SK-N-SH (cell line): ENCODE measurements around the gene DNM2. TPM values are rescaled to one million over a fixed set of nuclear protein-coding genes. Genes with fewer than 3 reads are reported as not detected.

Source experiments
- CTCF ChIA-PET: fragments of 300-600, 350-600 bp; formaldehyde crosslinking; extraction: SDS; loops from one replicate; lab custom pipeline; 2021; lab: Yijun Ruan, JAX
- POLR2A ChIA-PET: fragments of 350-600 bp; sonication (Branson Sonifier 250); formaldehyde crosslinking; extraction: SDS; loops from one replicate; lab custom pipeline; 2020; ENCODE audit warnings: antibody characterized with exemption, inconsistent platforms; lab: Yijun Ruan, JAX
- DNase-seq: peaks from one replicate; pipeline ENCODE4 v3.0.0; 2012
- H2AFZ ChIP-seq: fragments of 200-600 bp; sonication (generic); 2 replicates; pipeline ENCODE4 v1.8.1; 2016; ENCODE audit warnings: antibody characterized with exemption, mild to moderate bottlenecking, low read depth
- H3F3A ChIP-seq: fragments of 200-600 bp; sonication (generic); replicated peaks from 2 replicates; pipeline ENCODE3; 2016; ENCODE audit warnings: antibody characterized with exemption, mild to moderate bottlenecking; ENCODE audit not compliant: insufficient read depth
- H3K27ac ChIP-seq, 2 experiments: fragments of 200-500 bp in 1 of 2; fragments of 200-600 bp in 1 of 2; sonication (Bioruptor generic) in 1 of 2; sonication (generic), shearing (Covaris generic) in 1 of 2; 2 replicates each; pipeline versions ENCODE4 v1.5.1 to v1.6.1; 2014 to 2016; ENCODE audit warnings: low read depth in 2 of 2, inconsistent platforms in 1 of 2, low read length in 1 of 2, mild to moderate bottlenecking in 1 of 2, mixed read lengths in 1 of 2
- H3K27me3 ChIP-seq: fragments of 200-600 bp; sonication (generic), shearing (Covaris generic); 2 replicates; pipeline ENCODE4 v1.6.1; 2016; ENCODE audit warnings: mixed run types; ENCODE audit not compliant: insufficient read depth
- H3K36me3 ChIP-seq, 2 experiments: fragments of 200-500 bp in 1 of 2; fragments of 200-600 bp in 1 of 2; sonication (Bioruptor generic) in 1 of 2; sonication (generic) in 1 of 2; replicated peaks in 1 of 2; 2 replicates each; pipeline versions ENCODE3 to v1.5.1; 2014 to 2016; ENCODE audit warnings: low read length in 1 of 2, mild to moderate bottlenecking in 1 of 2; ENCODE audit not compliant: insufficient read depth in 2 of 2, control insufficient read depth in 1 of 2
- H3K4me1 ChIP-seq, 2 experiments: fragments of 200-500 bp in 1 of 2; fragments of 200-600 bp in 1 of 2; sonication (Bioruptor generic) in 1 of 2; sonication (generic), shearing (Covaris generic) in 1 of 2; 2 replicates each; pipeline versions ENCODE4 v1.5.1 to v1.6.1; 2014 to 2016; ENCODE audit warnings: low read depth in 1 of 2, low read length in 1 of 2, mixed run types in 1 of 2; ENCODE audit not compliant: insufficient read depth in 2 of 2, control insufficient read depth in 1 of 2
- H3K4me2 ChIP-seq: fragments of 200-600 bp; sonication (generic), shearing (Covaris generic); 2 replicates; pipeline ENCODE4 v1.6.1; 2017; ENCODE audit warnings: mixed run types
- H3K4me3 ChIP-seq, 2 experiments: fragments of 200-500 bp in 1 of 2; fragments of 200-600 bp in 1 of 2; sonication (Bioruptor generic) in 1 of 2; sonication (generic), shearing (Covaris generic) in 1 of 2; 2 replicates each; pipeline versions ENCODE4 v1.5.1 to v1.8.1; 2014 to 2016; ENCODE audit warnings: low read depth in 2 of 2, inconsistent platforms in 1 of 2, low read length in 1 of 2, mild to moderate bottlenecking in 1 of 2, mixed read lengths in 1 of 2, moderate library complexity in 1 of 2
- H3K79me2 ChIP-seq: fragments of 200-600 bp; sonication (generic); 2 replicates; pipeline ENCODE4 v1.8.1; 2017; ENCODE audit warnings: mild to moderate bottlenecking; ENCODE audit not compliant: insufficient read depth
- H3K9ac ChIP-seq: fragments of 200-600 bp; sonication (generic); 2 replicates; pipeline ENCODE4 v1.6.1; 2017; ENCODE audit warnings: mixed run types
- H3K9me2 ChIP-seq: fragments of 200-600 bp; sonication (generic); 2 replicates; pipeline ENCODE4 v1.6.1; 2017; ENCODE audit warnings: mixed run types
- H3K9me3 ChIP-seq: fragments of 200-600 bp; sonication (generic); 2 replicates; pipeline ENCODE4 v1.6.1; 2017; ENCODE audit warnings: mixed run types, mild to moderate bottlenecking, moderate library complexity
- H4K20me1 ChIP-seq: fragments of 200-600 bp; sonication (generic); 2 replicates; pipeline ENCODE4 v1.6.1; 2017; ENCODE audit warnings: mild to moderate bottlenecking, mixed run types; ENCODE audit not compliant: insufficient read depth
- CHD2 ChIP-seq: fragments of 150-350 bp; IDR thresholded peaks from 2 replicates; pipeline ENCODE4 v1.6.1; 2018; ENCODE audit warnings: low read length; ENCODE audit not compliant: partially characterized antibody
- CTCF ChIP-seq: fragments of 200-600 bp; sonication (generic); IDR thresholded peaks from 2 replicates; pipeline ENCODE4 v1.6.1; 2017; ENCODE audit warnings: antibody characterized with exemption, mild to moderate bottlenecking, moderate library complexity
- EZH2phosphoT487 ChIP-seq: fragments of 200-600 bp; sonication (generic); IDR thresholded peaks from 2 replicates; pipeline ENCODE4 v1.6.1; 2017; ENCODE audit warnings: low read depth, mixed run types, mild to moderate bottlenecking, antibody characterized with exemption, moderate library complexity, borderline replicate concordance
- GABPA ChIP-seq: IDR thresholded peaks from 2 replicates; pipeline ENCODE4 v1.4.0; 2012; ENCODE audit warnings: low read depth, mild to moderate bottlenecking
- GATA2 ChIP-seq: sonication (generic); formaldehyde crosslinking; IDR thresholded peaks from 2 replicates; pipeline ENCODE4 v1.5.0; 2020; ENCODE audit warnings: mild to moderate bottlenecking, missing genetic modification reagents
- MEF2A ChIP-seq: IDR thresholded peaks from 2 replicates; pipeline ENCODE4 v1.4.0; 2012; ENCODE audit warnings: low read depth, borderline replicate concordance
- MXI1 ChIP-seq: IDR thresholded peaks from 2 replicates; pipeline ENCODE4 v1.6.1; 2012; ENCODE audit warnings: mild to moderate bottlenecking, low read depth, low read length, improper control_type of control experiment
- NFIC ChIP-seq: IDR thresholded peaks from 2 replicates; pipeline ENCODE4 v1.4.0; 2012; ENCODE audit warnings: borderline replicate concordance
- PBX3 ChIP-seq: IDR thresholded peaks from 2 replicates; pipeline ENCODE4; 2012
- RAD21 ChIP-seq: IDR thresholded peaks from 2 replicates; pipeline ENCODE4 v1.6.1; 2012; ENCODE audit warnings: mild to moderate bottlenecking, low read length
- REST ChIP-seq: IDR thresholded peaks from 2 replicates; pipeline ENCODE4 v1.6.1; 2012; ENCODE audit warnings: mild to moderate bottlenecking, low read depth, low read length, moderate library complexity
- SIN3A ChIP-seq: IDR thresholded peaks from 2 replicates; pipeline ENCODE4 v1.6.1; 2012; ENCODE audit warnings: low read depth, mild to moderate bottlenecking, low read length, moderate library complexity, borderline replicate concordance
- SMC3 ChIP-seq: IDR thresholded peaks from 2 replicates; pipeline ENCODE4 v1.6.1; 2012; ENCODE audit warnings: low read depth, low read length, improper control_type of control experiment
- TAF1 ChIP-seq: IDR thresholded peaks from 2 replicates; pipeline ENCODE4 v1.6.1; 2012; ENCODE audit warnings: low read depth, mild to moderate bottlenecking, low read length, moderate library complexity, borderline replicate concordance
- TCF12 ChIP-seq: IDR thresholded peaks from 2 replicates; pipeline ENCODE4 v1.4.0; 2012
- USF1 ChIP-seq: IDR thresholded peaks from 2 replicates; pipeline ENCODE4 v1.4.0; 2012; ENCODE audit warnings: low read depth, borderline replicate concordance
- ZBTB33 ChIP-seq: IDR thresholded peaks from 2 replicates; pipeline ENCODE4 v1.4.0; 2012; ENCODE audit warnings: low read depth, borderline replicate concordance
- WGBS: methylation state at CpG from one replicate; pipeline ENCODE4 v1.1.6; 2017; ENCODE audit warnings: low lambda C conversion rate; 5-methylcytosine and 5-hydroxymethylcytosine counted together
- polyA plus RNA-seq, 3 experiments: library from polyadenylated mRNA; depleted of rRNA; stranded (reverse); fragments of >200 nt; gene quantifications; 2 replicates each; pipeline ENCODE4 v1.2.3, GENCODE V29; 2012

Gene DNM2
- polyA plus RNA-seq, 1 of the 3 experiments (the other 2 are of a cell fraction): 52.5 TPM

- Histone ChIP-seq H3F3A (peaks cover 3% of the 10 kb centered on the region), H3K27me3 (no peaks in the 10 kb centered on the region), H3K27ac (no peak overlapping the region)
- TF ChIP-seq REST (no peak), TCF12 (no peak), USF1 (no peak), MXI1 (no peak), PBX3 (no peak), ZBTB33 (no peak), SMC3 (no peak), RAD21 (no peak), GATA2 (no peak), TAF1 (no peak), MEF2A (no peak), CTCF (no peak), EZH2phosphoT487 (no peak), GABPA (no peak), SIN3A (no peak), NFIC (no peak), CHD2 (no peak)
- TF ChIP-seq, all 33 proteins: peak for 0
- Histone ChIP-seq H3K4me2 (no peak overlapping the region), H3K36me3 (no peaks in the 10 kb centered on the region), H2AFZ (no peak overlapping the region), H3K9me2 (no peaks in the 10 kb centered on the region), H3K79me2 (peaks cover 94% of the 10 kb centered on the region), H4K20me1 (peaks cover 76% of the 10 kb centered on the region), H3K9ac (no peak overlapping the region), H3K9me3 (no peaks in the 10 kb centered on the region), H3K4me3 (no peak overlapping the region), H3K4me1 (peaks cover 9 to 33% of the 10 kb centered on the region in 2 experiments; a peak in 3 of 4 replicates)
- WGBS: 87% methylated on average over 10 of the region's 10 CpGs
- DNase-seq: no peak
- POLR2A ChIA-PET: no interaction called here
- CTCF ChIA-PET: no interaction called here
Observed at GRCh38 chr19:10752913-10753704, 35.2 kb downstream of the DNM2 start.
